UCSD-AML1 (cell line): ENCODE results near the gene TMEM8B.
A peak's percentile ranks its signal among the peaks of the same experiment; 100 is the strongest.
"Not testable (repeated sequence)": the region's sequence is repeated elsewhere in the genome, so short reads cannot be mapped to it uniquely, and the experiment has no call there.

Experiments used
- DNase-seq: peaks from one replicate; lab custom pipeline; 2025; ENCODE audit not compliant: unreplicated experiment; lab: John Stamatoyannopoulos, UW

Gene TMEM8B

GRCh38 chr9:35862328-35862727 is 33.3 kb downstream of the TMEM8B start:
- DNase-seq = no peak

GRCh38 chr9:35863583-35863982 is 34.6 kb downstream of the TMEM8B start:
- no peak for DNase-seq

- DNase-seq = no peak
These were observed 35.7 kb downstream of the TMEM8B start for GRCh38 chr9:35864695-35865255.

DNA sequence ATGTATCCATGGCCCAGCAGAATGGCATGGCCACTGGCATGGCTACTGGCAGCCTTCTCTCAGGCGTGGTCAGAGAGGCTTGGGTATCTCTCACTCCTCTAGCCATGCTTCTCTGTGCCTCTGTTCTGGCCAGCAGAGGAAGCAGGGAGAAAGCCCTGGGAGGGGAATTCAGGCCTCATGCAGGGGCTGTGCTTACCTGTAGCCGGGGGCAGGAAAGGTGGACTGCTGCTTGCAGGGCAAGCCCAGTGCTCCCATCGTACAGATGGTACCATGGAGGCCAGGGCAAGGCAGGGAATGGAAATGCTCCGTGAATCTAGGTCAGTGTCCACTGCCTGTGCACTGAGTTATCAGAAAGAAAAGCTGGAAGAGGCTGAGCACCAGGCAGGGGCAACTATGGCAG is 38.5 kb downstream of the TMEM8B start:
- no peak for DNase-seq

DNA sequence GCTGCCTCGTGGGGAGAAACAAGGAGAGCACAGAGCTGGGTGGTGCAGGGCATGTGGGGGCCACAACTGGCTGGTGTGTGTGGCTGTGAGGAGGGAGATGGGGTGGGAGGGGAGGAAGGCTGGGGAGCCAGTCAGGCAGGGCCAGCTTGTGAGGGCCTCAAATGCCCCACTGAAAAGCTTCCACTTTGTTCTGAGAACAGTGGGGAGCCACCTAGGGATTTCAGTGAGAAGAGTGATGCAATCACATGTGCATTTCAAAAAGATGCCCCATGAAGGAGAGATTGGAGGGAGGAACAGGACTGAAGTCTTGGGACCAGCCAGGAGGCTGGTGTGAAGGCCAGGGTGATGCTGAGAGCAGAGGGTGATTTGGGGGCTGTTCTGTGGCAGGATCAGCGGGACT is 39.9 kb downstream of the TMEM8B start:
- DNase-seq = no peak

GRCh38 chr9:35869621-35870216 is 40.7 kb downstream of the TMEM8B start:
- DNase-seq = no peak

DNA sequence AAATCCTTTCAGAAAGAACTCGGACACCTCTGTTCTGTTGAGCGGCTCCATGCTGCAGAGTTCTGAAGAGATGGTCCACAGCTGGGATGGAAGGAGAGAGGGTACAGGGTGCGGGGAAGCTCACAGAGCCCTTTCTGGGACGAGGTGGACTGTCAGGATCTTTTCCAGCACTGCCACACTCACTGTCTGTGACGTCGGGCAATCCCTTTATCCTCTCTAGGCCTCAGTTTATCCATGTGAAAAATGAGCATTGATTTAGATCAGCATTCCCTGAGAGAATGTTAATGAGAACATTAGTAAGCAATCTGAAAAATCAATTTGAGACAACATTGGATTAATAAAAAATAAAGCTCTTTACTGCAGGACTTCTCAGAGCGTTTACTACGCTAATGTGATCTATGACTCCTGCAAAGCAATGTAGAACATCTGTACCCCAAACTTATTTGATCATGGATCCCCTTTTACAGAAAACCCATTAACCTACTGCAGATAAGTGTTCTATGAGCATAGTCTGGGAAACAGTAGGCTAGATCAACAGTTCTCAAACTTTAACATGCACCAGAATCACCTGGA is 41.4 kb downstream of the TMEM8B start, which contains the start of gene OR13J1:
Gene OR13J1 (minus strand): TSS at position 51 of the 573 bp plus-strand sequence. CDS start 0 bp downstream, at position 51.
- no peak for DNase-seq

- no peak for DNase-seq
These were observed 42.5 kb downstream of the TMEM8B start for GRCh38 chr9:35871545-35871944.

DNA sequence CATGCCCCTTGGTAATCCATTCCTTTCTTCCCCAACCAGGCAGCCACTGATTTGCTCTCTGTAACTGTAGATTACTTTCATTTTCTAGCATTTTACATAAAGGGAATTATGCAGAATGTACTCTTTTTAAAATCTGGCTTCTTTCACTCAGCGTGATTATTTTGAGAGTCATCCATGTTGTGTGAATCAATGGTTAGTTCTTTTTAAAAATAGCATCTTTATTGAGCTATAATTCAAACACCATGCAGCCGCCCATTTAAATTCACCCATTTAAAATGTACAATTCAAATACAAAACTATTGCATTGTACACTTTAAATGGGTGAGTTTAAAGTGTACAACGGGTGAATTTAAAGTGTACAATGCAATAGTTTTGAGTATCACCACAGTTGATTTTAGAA is 43.5 kb downstream of the TMEM8B start:
- DNase-seq = no peak

DNA sequence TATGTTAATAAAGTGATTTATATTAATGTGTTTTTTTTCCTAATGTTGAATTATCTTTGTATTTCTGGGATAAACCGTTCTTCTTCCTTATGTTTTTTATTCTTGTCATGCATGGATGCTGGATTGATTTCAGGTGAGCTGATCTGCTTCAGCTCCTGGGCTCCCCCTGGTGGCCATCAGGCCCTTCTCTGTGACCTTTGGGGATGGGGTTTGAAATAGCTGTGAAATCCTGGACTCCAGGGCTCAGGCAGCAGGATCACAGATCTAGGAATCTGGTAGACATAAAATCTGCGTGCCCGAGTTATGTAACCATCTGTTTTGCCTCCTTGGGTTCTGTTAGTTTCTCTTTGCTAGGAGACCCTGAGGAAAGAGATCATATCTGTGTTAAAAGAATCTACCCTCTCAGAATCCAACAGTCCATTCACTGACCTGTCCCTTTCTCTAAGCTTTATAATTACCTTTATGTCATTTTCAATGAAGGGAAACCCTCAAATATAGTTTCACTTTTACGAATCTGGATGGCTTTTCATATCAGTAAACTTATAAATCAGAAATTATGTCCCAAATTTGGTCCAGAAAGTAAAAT is 53.3 kb downstream of the TMEM8B start:
- DNase-seq = peak; percentile 60

- no peak for DNase-seq
These were observed 54.0 kb downstream of the TMEM8B start for GRCh38 chr9:35882996-35883395.

DNA sequence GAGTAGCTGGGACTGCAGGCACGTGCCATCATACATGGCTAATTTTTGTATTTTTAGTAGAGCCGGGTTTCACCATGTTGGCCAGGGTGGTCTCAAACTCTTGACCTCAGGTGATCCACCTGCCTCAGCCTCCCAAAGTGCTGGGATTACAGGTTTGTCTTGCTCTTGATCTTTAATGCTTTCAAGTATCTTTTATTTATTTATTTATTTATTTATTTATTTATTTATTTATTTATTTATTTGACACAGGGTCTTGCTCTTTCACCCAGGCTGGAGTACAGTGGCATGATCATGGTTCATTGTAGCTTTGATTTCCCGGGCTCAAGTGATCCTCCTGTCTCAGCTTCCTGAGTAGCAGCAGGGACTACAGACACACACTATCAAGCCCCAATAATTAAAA is 55.9 kb downstream of the TMEM8B start:
- not testable (repeated sequence) for DNase-seq

DNA sequence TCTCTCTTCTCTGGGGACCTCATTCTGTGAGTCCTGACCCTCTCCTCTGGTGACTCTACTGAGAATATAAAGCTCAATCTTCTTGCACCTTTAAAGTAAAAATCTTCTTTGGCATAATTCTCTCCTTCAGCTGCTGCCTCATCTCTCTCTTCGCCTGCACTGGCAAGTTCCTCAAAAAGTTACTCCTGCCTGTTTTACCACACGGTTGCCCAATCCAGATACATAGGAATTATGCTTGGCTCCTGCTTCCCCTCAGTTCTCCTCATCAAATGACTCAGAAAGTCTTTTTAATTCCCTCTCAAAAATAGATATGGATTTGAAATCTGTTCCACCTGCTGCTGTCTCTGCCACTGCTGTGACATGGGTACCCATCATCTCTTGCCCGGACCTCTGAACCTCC is 62.6 kb downstream of the TMEM8B start:
- DNase-seq = no peak

DNA sequence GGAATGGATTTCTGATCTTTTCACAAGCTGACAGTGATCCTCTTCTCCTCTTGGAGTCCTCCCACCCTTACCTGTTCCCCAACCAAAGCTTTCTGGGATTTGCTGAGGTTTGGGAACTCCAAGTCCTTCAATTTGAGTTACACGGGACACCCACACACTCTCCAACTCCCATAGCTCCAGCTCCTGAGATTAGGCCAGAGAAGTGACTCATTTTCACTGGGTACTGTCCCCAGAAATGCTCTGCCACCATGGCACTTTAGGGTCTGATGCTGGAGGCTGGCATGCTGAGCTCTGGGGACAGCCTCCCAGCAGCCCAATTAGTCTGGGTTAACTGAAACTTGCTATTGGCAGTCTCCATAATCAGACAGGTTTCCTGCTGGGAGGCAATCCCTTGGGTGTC is 63.0 kb downstream of the TMEM8B start:
- no peak for DNase-seq

DNA sequence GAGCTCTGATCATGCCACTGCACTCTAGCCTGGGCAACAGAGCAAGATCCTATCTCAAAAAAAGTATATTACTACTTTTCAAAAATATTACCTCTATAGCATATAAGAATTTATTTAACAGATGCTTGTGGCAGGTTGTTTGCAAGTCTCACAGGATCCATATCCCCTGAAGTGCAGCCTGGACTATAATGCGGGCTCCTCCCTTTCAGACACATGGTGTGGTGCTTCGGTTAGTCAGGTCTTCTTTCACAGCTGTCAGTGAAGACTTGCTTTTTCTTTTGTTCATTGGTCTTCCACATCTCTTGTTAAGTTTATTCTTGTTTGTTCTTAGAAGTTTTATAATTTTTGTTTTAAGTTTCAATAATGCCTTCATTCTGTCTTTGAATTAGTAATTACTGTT is 67.5 kb downstream of the TMEM8B start:
- no peak for DNase-seq

- DNase-seq = not testable (repeated sequence)
These were observed 68.5 kb downstream of the TMEM8B start for GRCh38 chr9:35897376-35898099.

GRCh38 chr9:35898337-35898736 is 69.3 kb downstream of the TMEM8B start:
- DNase-seq = no peak

- DNase-seq = no peak
These were observed 70.0 kb downstream of the TMEM8B start for GRCh38 chr9:35899021-35899420.

DNA sequence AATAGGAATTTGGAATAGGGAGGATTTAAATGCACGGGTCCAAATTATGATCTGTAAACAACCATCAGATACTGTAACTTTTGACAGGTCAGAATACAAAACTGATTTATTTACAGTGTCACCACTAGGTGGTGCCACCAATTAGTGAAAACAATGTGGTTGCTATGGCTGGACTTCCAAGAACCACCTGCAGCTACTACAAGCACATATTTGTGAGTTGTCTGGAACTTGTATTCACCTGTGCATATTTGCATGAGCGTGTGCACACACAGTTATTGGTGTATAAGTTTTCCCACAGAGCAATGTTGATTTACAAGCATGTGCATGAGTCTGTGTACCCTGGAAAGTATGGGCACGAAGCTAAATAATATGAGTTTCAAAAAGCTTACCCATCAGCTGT is 74.0 kb downstream of the TMEM8B start:
- no peak for DNase-seq

DNA sequence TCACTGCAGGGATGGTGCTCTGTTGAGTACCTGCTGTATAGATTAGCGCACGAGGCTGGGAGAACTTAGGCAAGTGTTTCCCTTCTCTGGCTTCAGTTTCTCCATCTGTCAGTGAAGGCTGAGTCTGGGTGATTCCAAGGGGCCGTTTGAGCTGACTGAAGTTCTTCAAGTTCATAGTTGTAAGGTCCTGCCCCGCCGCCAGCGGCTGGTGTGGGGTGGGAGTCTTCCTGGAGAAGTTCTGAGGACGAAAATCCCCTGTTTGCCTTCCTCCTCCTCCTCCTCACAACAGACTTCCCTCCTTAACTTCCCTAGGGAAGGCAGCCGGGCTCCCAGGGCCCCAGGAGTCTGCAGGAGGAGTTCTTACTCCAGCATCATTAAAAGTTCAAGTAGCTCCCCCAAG is 75.3 kb downstream of the TMEM8B start:
- no peak for DNase-seq

- no peak for DNase-seq
These were observed 76.2 kb downstream of the TMEM8B start for GRCh38 chr9:35905051-35905781.
